GM19324 (cell line): Measurements from ENCODE around the gene CDKL5.

Experiments
- ATAC-seq: cut with Tn5 transposase; IDR thresholded peaks from one replicate; pipeline ENCODE4 v1.9.1; 2021; ENCODE audit warnings: mild to moderate bottlenecking, moderate library complexity; ENCODE audit not compliant: unreplicated experiment, low FRiP score

Gene CDKL5

DNA sequence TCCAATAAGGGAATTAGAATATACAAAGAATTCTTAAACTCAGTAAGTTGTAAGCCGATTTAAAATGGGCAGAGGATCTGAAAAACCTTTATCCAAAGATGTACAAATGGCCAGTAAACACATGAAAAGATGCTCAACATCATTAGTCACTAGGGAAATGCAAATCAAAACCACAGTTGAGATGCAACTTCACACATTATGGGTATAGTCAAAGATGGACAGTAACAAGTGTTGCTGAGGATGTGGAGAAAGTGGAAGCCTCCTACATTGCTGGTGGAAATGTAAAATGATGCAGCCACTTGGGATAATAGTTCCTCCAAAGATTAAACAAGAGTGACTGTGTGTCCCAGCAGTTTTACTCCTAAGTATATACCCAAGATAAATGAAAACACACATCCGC lies 213.9 kb downstream of the CDKL5 start:
- ATAC-seq, result no peak

GRCh38 chrX:18640686-18641085 lies 215.3 kb downstream of the CDKL5 start:
- no peak for ATAC-seq

DNA sequence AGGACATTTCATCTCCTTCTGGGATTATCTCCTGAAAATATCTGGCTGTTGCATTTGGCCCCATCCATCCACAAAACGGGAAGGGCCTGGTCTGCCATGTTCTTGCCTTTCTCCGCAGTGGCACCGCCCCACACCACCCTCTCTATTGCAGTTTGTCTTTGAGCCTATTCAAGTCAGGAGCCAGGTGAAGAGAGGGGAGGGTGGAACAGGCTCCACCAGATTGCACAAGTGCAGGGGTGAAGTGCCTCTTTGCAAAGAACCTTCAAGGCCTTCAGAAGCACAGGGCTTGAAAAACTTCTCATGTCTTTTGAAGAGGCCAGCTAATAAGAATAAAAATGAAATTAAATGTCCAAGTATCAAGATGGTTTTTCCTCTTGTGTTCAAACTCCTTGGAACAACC lies 217.8 kb downstream of the CDKL5 start:
- no peak for ATAC-seq

DNA sequence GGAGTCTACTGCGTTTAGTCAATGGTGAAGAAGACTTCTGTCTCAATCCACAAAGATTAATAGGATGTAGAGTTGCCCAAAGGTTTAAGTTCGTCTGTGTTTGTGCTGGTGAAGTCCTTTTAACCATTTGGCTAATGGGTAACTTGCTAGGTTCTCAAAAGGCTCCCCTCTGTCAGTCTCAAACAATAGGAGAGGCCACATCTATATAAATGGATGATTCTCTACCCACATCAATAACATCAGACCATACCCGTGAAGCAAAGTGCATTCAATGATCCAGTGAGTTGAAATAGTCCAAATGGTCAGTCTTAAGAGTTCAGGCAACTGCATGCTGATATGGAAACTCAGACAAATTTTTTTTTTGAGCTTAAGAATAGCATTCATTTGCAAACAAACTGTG lies 218.4 kb downstream of the CDKL5 start:
- no peak for ATAC-seq

DNA sequence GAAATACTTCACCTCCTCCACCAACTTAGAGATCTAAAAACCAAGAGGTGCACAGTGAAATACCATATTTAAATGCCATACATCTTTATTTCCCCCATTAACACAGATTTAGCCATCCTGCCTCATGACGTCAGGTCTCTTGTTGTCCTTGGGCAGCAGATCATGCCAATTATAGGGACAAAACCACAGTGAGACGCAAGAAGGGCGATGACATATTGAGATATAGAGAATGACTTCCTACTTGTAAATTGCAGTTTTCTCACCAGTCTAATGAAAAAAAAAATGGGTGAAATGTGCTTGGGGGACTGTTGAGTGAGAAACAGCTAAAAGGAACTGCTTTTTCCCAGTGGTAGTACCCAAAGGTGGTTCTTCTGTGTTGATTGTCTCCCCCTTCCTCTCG lies 222.2 kb downstream of the CDKL5 start:
- no peak for ATAC-seq

- no peak for ATAC-seq
These were observed 224.1 kb downstream of the CDKL5 start for GRCh38 chrX:18649498-18649951.

- ATAC-seq, result no peak
These were observed 225.3 kb downstream of the CDKL5 start for GRCh38 chrX:18650662-18651061.

GRCh38 chrX:18652636-18653035 lies 227.2 kb downstream of the CDKL5 start:
- no peak for ATAC-seq

GRCh38 chrX:18654875-18655836 lies 229.7 kb downstream of the CDKL5 start:
- no peak for ATAC-seq

DNA sequence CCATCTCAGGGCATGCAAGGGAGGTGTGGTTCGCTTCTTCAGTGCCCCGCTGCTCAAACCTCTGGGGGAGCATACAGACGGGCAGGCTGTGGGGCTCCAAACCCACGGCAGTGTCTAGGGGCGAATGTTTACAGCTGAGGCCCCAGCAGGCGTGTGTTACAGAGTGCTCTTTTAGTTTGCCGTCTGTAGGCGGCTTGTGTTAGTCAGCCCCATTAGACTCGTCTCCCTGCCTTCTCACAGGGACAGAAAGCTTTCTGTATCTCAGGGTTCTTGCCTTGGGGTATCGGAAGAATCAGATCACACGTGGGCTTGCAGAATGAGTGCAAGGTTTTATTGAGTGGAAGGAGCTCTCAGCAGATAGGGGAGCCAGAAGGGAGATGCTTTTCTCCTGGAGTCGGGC lies 235.9 kb downstream of the CDKL5 start:
- ATAC-seq, result no peak

- ATAC-seq, result no peak
These were observed 239.5 kb downstream of the CDKL5 start for GRCh38 chrX:18664947-18665346.

- no peak for ATAC-seq
These were observed 241.2 kb downstream of the CDKL5 start for GRCh38 chrX:18666614-18667013.

DNA sequence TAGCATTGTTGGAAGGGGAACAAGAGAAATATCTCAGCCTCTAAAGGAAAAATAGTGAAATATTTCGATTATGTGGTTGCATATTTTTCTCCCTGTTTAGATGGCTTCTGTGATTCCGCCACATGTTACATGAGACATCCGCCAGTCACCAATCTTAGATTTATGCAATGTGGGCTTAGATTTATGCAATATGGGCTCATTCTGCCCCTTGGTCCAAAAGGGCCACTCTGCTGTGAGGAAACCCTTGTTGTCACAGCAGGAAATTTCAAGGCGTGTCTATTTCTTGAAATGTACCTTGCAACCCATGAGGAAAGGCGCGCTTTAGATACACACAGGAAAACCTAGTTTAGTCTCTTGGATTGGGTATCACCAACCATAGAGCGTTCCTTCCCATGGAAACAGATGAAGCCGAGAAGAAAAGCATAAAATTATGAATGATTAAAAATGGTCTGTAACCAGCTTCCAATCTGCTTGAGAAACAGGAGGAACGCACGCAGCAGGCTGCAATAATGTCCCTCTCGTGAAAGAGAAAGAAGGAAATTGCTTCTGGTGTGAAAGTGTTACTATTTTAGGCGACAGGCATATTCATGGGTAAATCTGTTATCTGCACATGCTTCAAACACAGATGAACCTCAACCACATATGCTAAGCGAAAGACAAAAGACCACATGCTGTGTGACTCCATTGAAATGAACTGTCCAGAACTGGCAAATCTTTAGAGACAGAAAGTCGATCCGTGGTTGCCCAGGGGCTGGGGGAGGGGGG lies 242.8 kb downstream of the CDKL5 start:
- no peak for ATAC-seq

GRCh38 chrX:18672008-18672407 lies 246.6 kb downstream of the CDKL5 start, which contains the start of gene RS1:
Gene RS1 (minus strand): TSS chrX:18672108. CDS start chrX:18672068, 40 bp downstream.
- ATAC-seq, result no peak

- ATAC-seq, result peak; percentile 44
These were observed 249.0 kb downstream of the CDKL5 start for GRCh38 chrX:18674417-18674787.

- ATAC-seq, result peak; percentile 90
These were observed 249.7 kb downstream of the CDKL5 start for GRCh38 chrX:18674788-18675735.

DNA sequence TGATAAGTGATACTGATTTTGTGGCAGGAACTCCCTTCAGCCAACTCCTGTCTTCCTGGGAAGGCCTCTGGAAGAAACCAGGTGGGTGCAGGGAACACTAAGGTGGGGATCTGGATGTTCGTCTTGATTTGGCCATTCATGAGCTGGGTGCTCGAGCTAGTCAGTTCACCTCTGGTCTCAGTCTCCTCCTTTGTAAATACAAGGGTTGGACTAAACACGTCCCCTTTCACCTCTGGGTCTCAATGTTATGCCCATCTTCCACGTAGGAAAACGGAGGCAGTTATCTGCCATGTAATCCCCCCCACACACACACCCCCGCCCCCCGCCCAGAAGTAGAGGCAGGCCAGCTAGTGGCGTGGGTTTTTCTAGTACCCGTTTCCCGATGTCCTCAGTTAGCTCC lies 250.6 kb downstream of the CDKL5 start:
- no peak for ATAC-seq

DNA sequence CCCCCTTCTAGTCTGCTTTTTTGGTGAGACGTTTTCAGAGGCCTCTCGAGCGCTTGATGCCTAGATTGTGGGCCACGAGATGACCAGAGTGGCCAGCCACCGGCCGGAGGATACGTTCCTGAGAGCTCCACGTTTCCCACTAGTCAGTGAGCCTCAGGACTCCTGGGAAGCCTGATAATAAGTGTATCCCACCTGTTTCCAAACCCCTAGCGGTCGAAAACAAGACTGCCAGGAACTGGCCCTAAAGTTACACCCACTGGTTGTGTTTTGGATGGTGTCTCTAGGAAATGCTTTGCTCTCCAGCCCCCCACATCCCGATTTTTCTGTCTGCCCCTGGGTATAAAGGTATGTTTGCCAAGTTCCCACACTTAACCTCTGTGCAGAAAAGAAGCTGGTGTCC lies 251.1 kb downstream of the CDKL5 start:
- no peak for ATAC-seq

GRCh38 chrX:18677161-18677869 lies 251.9 kb downstream of the CDKL5 start:
- ATAC-seq, result no peak

DNA sequence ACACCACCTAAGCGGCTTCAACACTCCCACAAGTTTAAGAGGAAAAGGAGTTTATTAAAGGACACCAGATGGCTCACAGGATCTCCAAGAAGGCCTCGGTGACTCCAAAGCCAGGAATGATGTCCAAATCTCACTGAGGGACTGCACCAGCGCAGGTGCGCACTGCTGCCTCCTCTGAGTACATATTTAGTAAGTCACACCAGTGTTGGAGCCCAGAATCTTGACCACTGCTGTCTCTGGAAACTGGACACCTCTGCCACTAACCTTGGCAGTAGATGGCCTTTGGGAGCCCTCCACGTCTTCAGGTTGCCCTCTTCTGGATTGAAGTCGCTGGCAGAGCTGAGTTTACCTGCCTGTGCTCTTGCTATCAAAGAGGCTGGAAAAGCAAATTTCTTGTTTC lies 256.6 kb downstream of the CDKL5 start:
- ATAC-seq, result no peak
